HG02870 (cell line): ENCODE data around the gene RASD2.

Experiments used
- ATAC-seq: cut with Tn5 transposase; IDR thresholded peaks from one replicate; pipeline ENCODE4 v1.9.1; 2021; ENCODE audit warnings: mild to moderate bottlenecking, moderate library complexity; ENCODE audit not compliant: unreplicated experiment

The RASD2 gene

GRCh38 chr22:35558031-35558430 is 17.4 kb downstream of the RASD2 start:
- ATAC-seq = no peak

GRCh38 chr22:35558719-35559118 is 18.1 kb downstream of the RASD2 start:
- no peak for ATAC-seq

- ATAC-seq = no peak
These were observed 18.8 kb downstream of the RASD2 start for GRCh38 chr22:35559354-35560005.

- ATAC-seq = no peak
These were observed 19.7 kb downstream of the RASD2 start for GRCh38 chr22:35560366-35560765.

- no peak for ATAC-seq
These were observed 20.2 kb downstream of the RASD2 start for GRCh38 chr22:35560824-35561223.

- ATAC-seq = no peak
These were observed 21.3 kb downstream of the RASD2 start for GRCh38 chr22:35561796-35562526.

GRCh38 chr22:35563211-35563610 is 22.6 kb downstream of the RASD2 start:
- no peak for ATAC-seq

GRCh38 chr22:35564975-35565867 is 24.6 kb downstream of the RASD2 start:
- no peak for ATAC-seq

- no peak for ATAC-seq
These were observed 26.9 kb downstream of the RASD2 start for GRCh38 chr22:35567351-35568141.

GRCh38 chr22:35568751-35569739 is 28.4 kb downstream of the RASD2 start:
- ATAC-seq = no peak

GRCh38 chr22:35569916-35570315 is 29.3 kb downstream of the RASD2 start:
- ATAC-seq = no peak

- no peak for ATAC-seq
These were observed 30.1 kb downstream of the RASD2 start for GRCh38 chr22:35570686-35571194.

GRCh38 chr22:35572556-35572955 is 31.9 kb downstream of the RASD2 start:
- ATAC-seq = no peak

GRCh38 chr22:35575116-35575748 is 34.6 kb downstream of the RASD2 start:
- ATAC-seq = no peak

- no peak for ATAC-seq
These were observed 36.0 kb downstream of the RASD2 start for GRCh38 chr22:35576671-35577070.

- ATAC-seq = no peak
These were observed 37.4 kb downstream of the RASD2 start for GRCh38 chr22:35577799-35578659.

- no peak for ATAC-seq
These were observed 38.4 kb downstream of the RASD2 start for GRCh38 chr22:35578836-35579575.
